ENCODE results near the gene SLC12A7.

Gene SLC12A7

GRCh38 chr5:1060535-1060981 is 51.3 kb downstream of the SLC12A7 start:
- no peak for DNase-seq

- no peak for DNase-seq
Measured at GRCh38 chr5:1059884-1060263, 52.0 kb downstream of the SLC12A7 start.

DNA sequence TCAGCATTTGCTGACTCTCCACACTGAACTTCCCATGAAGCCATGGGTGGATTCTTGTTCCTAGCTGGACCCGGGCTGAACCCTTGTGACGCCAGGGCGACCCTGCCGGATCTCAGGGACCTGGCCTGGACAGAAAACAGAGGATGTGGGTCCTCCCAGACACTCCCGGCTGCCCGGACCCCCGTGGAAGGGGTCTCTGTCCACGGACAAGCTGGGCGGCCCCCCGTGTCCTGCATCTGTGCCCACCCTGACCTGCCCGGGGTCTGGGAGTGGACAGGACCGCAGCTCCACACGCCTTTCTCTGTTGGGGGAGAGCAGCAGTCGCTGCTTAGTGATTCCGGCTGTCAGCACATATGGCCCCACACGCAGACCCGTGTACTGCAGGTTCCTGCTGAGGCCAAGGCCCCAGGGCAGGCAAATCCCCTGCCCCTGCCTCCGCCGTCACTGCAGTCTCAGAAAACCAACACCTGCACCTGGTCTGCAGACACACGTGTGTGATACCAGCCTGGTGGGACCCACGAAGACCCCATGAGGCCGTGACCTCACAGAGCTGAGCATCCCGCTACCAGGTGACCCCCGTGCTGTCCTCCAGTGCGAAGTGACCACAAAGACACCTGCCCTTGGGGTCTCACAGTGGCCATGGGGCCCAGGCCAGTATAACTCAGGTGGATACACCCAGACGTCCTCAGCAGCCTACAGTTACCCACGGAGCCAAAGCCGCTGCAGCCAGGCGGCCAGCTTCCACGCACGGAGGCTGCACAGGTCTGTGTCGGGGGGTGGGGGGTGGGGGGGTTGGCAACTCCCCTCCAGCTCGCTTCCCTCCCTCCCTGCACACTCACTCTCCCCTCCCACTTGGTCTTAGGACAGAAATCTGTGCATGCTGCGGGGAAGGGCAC is 52.6 kb downstream of the SLC12A7 start:
- no peak for DNase-seq

DNA sequence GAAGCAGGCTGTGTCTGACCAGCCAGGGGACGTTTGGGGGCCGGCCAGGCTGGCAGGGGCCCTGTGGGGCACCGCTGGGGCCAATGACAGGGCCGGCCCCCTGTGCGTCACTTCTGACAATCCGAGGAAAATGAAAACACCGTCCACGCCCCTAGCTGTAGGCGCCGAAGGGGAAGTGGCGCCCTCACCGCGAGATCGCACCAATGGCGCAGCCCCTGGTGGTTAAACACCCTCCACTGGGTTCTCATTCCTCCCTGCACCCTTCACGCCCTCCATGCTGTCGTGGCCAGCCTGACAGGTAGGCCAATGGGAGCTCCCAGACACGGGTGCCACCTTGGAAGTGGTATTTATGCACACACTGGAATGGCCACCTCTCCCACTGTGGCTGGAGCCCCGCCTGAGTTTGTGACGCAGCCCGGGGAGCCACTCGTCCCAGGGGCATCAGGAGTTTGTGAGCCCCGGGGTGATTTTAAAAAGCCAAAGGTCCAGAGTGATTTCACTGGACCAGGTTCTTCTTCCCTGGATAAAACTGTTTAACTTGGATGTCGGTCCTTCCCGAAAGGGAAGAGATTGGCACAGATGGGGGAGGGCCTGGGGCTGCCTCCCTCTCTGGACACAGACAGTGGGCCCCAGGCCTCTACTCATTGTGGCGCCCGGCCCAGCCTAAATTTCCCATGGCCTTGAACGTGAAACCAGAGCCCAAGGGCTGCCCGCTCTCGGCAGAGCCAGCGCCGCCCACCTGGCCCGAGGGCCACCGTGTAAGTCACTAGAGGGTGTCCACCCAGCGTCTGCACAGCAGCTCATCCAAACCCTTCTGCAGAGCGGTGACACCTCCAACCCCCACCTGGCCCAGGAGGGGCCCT is 53.5 kb downstream of the SLC12A7 start:
- DNase-seq: no peak

DNA sequence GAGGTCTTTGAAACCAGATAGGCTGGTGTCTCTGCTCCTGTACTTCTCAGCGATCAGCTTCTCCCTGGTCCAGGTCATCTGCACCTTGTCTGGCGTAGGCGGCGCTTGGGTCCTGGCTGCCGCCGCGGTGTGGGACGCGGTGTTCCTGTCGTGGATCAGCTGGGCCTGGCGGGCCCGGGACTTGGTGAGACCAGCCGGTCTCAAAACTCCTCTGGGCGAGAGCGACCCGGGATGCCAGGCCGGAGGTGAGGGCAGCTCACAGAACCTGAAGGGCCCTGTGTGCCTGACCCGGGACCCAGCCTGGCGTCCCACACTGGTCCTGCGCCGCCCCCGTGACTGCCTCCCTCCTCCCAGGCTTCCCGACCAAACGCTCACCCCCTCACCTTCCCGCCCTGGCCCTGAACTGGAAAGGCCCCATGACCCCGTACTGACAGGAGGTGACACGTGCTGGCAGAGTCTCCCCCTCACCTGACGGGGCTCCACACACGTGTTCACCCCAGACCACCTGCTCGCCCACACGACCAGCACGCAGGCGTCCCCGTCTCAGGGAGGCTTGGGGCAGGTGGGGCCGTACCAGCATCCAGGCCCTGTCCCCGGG is 54.3 kb downstream of the SLC12A7 start:
- DNase-seq: no peak

DNA sequence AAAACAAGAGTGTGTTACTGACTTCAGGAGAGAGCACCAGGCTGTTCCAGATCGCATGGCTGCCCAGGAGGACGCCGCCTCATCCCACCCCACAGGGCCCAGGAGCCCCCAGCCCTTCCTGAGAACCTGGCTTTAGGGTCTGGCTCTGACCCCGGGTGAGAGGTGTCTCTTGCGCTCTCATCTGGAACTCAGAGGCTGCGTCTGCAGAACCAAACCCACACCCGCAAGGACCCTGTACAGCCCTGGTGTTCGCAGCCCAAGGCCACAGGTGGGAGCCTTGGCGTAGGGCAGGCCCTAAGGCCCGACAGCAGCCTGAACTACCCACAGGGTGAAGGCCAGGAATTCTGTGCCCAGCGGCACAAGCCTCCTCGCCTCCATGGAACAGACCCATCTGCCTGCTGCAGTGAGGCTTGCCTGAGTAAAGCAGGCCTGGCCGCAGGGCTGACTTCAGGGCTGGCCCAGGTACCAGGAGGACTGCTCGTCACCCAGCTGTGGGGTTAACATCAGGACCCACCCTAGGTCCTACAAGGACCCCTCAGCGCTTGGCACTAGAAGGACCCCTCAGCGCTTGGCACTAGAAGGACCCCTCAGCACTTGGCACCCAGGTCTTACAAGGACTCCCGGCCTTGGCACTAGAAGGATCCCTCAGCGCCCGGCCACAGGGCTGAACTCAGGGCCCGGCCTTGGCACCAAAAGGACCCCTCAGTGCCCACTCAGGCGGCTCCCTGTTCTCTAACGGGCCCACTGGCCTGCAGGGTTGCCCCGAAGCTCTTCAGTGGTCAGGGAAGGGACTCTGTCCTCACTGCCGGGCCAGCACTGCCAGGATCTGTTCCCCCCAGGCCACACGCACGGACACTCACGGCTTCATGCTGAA is 55.0 kb downstream of the SLC12A7 start:
- no peak for DNase-seq

GRCh38 chr5:1055896-1056610 is 55.8 kb downstream of the SLC12A7 start:
- no peak for DNase-seq

GRCh38 chr5:1054799-1055775 is 56.8 kb downstream of the SLC12A7 start:
- DNase-seq: no peak

- no peak for DNase-seq
Measured at GRCh38 chr5:1054018-1054798, 57.7 kb downstream of the SLC12A7 start.

- DNase-seq: no peak
Measured at GRCh38 chr5:1053391-1054017, 58.4 kb downstream of the SLC12A7 start.

DNA sequence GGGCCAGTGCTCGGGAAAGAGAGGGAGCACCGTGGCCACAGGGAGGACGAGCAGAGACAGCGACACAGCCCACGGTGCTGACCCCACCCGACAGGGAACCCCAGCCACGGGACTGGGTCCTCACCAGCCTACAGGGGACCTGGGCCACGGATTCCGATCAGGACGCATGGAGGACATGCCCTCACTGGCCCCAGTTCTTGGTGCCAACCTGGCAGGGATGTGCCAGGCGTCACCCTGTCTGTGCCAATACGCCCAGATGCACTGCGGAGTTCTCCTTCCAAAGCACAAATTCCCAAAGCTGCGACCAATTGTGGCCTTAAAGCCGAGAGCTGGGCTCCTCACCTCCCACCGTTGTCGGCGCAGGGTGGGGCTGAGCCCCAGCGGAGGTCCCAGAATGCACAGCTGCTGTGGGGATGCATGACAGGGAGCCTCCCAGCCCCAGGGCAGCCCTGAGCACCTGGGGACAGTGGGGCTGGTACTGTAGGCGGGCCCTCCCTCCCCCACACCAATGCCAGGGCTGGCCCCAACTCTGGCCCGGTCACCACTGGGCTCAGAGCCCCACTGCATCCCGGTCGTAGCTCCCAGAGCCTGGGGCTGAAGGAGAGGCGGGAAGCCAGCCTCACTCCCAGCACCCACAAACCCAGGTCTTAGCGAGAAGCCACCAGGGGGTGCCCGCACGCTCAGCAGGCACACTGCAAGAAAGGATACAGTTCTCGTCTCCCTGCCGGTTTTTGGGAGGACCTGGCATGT is 59.0 kb downstream of the SLC12A7 start:
- no peak for DNase-seq

DNA sequence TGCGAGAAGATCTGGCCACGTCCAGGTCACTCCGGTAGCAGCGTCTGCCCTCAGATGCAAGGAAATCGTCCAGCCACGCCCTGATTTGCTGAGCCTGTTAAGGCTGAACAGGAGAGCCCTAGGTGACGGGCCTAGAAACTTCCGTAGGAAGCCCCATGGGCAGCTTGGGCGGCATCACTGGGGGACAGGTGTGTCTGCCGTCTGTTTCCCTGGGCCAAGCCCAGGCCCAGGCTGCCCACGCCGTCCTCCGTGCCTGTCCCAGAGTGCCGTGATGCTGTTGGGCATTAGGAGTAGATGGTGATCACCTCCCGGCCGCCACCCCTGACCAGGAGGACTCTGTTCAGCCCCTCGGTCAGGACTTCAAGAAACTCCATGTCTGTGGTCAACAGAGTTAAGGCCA is 59.8 kb downstream of the SLC12A7 start:
- no peak for DNase-seq

DNA sequence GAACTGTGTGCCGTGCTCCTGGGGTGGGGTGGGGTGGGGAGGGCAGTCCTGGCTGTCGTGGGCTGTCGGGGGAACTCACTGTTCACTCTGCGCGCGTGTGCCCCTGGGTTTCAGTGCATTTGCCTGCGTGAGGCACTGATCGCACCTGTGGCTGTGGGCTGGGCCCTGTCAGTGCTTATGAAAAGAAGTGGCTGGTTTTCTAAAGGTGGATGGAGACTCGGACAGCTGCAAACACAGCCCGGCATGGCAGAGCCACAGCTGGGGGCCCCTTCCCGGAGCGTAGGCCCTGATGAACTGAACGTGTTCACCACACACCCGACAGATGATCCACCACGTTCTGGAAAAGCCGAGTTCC is 60.5 kb downstream of the SLC12A7 start:
- DNase-seq: no peak

GRCh38 chr5:1050423-1051365 is 61.2 kb downstream of the SLC12A7 start:
- no peak for DNase-seq

DNA sequence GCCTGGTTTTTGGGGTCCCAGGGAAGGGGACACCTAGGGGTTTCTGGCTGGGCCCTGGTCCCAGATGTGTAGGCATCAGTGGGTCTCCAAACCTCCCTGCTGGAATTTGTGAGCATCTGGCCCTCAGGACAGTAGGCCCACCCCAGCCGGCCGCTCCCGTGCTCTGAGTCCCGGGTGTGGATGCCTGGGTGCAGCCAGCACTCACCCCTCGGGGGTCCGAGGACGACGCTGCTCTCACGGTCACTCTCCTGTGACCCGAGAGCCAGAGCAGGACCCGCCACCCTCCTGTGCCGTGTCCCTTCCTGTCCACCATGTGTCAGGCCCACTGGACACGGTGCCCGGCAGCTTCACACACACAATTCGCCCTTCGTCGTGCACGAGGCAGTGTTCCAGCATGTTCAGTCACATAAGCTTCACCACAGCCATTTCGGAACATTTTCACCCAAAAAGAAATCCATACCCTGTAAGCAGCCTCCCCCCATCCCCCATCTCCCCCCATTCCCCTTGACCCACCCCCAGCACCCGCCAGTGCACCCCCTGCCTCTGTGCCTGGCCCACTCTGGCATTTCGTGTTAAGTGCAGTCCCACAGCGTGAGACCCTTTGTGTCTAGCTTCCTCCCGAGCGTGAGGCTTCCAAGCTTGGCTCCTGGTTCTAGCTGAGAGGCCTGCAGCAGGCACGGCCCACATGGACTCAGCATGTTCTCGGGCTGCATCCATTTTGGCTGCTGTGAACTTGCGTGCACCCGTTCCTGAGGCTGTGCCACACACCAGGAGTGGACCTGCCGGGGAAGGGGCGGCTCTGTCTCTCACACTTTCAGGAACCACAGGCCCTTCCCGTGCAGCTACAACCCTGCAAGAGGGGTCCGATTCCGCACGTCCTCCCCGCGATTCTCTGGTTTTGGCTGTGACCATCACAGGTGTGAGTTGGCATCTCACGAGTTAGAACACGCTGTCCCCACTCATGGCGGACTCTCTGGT is 62.7 kb downstream of the SLC12A7 start:
- no peak for DNase-seq

DNA sequence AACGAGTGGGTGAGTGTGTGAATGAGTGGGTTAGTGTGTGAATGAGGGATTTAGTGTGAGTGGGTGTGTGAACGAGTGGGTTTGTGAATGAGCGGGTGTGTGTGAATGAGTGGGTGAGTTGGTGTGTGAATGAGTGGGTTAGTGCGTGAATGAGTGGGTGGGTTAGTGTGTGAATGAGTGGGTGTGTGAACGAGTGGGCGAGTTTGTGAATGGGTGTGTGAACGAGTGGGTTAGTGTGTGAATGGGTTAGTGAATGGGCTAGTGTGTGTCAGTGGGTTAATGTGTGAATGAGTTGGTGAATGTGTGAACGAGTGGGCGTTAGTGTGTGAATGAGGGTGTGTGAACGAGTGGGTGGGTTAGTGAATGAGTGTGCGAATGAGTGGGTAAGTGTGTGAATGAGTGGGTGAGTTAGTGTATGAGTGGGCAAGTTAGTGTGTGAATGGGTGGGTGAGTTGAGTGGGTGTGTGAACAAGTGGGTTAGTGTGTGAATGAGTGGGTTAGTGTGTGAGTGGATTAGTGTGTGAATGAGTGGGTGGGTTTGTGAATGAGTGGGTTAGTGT is 63.6 kb downstream of the SLC12A7 start:
- no peak for DNase-seq
